Fibroblast of skin of scalp (primary cell): ENCODE measurements around the gene ZNF627.
A peak's percentile ranks its signal among the peaks of the same experiment; 100 is the strongest.
"Not testable (repeated sequence)": the region's sequence is repeated elsewhere in the genome, so short reads cannot be mapped to it uniquely, and the experiment has no call there.

ENCODE experiments used
- DNase-seq: peaks from one replicate; pipeline ENCODE4 v3.0.0-alpha.2; 2013

Gene ZNF627

DNA sequence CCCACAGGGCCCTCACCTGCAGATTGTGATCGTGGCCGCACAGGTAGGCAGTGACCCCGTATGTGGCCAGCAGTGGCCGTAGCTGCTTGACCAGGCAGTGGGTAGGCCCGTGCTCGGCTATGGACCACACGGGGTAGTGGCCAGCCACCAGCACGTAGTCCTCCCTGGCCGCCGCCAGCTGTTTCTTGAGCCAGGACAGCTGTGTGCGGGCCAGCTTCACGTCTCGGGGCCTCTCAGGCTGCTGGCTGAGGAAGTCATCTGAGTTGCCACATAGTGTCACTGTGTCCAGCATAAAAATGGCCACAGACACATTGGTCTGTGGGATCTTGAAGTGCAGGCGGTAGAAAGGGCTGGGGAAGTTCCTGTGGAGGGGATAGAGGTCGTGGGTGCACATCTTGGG, 21.1 kb upstream of the ZNF627 start:
- no peak for DNase-seq

DNA sequence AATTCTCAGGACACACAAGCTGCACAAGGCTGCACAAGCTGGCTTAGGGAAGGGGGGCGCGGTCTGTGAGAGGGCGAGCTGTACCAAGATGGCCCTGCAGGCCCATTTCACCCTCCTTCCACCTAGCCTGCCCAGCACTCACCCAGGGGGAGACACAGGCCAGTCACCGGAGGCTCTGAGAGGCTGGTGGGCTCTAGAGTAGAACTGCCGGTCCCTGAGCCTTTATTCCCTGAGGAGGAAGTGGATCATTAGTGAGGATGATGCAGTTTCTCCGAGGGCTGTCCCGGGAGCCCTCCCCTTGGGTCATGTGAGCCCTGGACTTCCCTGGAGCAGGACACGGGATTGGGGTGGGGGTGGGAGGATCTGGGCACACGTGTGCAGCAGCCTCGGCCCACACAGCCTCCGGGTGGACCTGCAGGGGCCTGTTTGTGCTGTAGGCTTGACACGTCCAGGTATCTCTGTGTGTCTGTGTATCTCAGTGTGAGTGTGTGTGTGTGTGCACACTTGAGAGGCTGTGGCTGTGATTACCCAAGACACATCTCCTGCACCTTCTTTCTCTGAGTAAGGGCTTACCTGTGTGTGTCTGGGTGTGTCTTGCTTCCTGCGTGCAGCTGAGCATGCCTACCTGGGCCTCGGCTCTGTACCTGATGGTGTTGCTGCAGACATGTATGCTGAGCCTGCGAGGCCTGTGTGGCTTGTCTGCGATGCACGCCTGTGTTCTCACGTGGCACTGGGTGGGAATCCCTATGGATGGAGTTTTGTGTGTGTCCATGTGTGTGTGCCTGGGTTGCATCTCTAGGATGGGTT, 19.6 kb upstream of the ZNF627 start, which contains the start of gene ACP5:
Gene ACP5, minus strand, starts transcription at position 195 of the 807 bp plus-strand sequence. CDS start 328 bp downstream, outside the sequence.
- no peak for DNase-seq

DNA sequence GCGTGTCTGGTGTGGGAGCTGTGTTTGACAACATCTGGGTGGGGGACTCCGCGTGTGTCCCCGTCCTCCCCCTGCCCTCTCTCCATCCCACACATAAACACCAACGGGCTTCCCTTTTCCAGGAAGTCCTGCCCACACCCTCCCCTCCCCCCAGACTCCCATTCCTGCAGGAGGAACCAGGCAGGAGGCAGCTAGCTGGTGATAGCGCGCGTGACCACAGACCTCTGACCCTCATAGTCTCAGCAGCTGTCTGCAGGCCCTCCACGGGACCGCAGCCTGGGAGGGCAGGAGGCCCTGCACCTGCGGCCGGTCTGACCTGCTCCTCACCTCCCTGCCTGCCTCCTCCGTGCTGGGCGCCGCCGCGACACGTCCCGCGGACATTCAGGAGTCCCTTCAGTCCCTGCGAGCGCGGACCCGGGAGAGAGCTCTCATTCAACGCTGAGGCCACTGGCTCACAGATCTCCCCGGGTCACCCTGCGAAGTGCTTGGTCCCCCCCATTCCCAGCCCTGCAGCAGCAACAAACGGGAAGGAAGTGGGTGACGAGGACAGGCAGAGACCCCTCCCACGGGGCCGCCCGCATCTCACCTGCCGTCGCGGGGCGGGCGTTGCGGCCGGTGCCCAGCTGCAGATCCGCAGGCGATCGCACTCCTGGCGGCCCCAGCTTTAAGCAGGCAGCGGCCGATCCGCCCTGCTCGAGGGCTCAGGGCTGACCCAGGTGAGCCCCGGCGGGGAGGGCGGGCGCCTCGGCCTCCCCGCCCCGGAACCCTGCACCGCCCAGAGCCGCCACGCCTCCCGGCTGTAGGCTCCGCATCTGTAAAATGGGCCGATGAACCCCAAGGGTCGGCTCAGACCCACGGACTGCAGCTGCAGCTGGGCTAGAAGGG, 18.8 kb upstream of the ZNF627 start:
- no peak for DNase-seq

DNA sequence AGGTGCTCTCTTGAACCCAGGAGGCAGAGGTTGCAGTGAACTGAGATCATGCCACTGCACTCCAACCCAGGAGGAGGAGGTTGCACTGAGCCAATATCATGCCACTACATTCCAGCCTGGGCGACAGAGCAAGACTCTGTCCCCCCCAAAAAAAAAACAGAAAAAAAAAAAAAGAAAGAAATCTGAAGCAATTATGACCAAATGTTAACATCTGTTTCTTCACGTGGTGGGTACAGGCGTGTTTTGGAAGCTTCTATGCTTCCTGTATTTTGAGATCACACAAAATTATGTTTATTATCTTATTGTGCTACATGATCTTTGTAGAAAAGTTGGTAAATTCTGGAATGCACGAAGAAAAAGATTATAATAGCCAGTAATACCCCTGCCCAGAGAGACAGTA, 17.2 kb upstream of the ZNF627 start:
- DNase-seq, result no peak

DNA sequence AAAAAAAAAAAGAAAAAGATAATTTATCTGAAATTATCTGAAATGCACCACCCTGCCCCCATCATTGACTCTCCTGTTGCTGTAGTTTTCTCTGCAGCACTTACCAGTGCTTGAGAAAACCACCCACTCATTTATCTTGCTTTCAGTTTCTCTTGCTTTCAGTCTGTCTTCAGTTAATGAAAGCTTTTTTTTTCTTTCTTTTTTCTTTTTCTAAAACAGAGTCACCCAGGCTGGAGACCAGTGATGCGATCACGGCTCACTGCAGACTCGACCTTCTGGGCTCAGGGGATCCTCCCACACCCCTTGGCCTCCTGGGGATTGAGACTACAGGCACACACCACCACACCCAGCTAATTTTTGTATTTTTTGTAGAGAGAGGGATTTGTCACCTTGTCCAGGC, 15.5 kb upstream of the ZNF627 start:
- DNase-seq, result no peak

DNA sequence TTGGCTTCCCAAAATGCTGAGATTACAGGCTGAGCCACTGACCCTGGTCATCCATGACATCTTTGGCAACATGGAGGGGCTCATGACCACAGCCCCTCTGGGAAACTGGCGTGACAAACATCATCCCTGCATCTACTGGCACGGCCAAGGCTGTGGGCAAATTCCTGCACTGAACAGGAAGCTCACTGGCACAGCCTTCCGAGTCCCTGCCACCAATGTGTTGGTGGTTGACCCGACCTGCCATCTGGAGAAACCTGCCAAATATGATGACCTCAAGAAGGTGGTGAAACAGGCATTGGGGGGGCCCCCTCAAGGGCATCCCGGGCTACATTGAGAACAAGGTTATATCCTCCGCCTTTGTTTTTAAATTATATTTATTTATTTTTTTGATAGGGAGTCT, 11.0 kb upstream of the ZNF627 start:
- DNase-seq, result no peak

DNA sequence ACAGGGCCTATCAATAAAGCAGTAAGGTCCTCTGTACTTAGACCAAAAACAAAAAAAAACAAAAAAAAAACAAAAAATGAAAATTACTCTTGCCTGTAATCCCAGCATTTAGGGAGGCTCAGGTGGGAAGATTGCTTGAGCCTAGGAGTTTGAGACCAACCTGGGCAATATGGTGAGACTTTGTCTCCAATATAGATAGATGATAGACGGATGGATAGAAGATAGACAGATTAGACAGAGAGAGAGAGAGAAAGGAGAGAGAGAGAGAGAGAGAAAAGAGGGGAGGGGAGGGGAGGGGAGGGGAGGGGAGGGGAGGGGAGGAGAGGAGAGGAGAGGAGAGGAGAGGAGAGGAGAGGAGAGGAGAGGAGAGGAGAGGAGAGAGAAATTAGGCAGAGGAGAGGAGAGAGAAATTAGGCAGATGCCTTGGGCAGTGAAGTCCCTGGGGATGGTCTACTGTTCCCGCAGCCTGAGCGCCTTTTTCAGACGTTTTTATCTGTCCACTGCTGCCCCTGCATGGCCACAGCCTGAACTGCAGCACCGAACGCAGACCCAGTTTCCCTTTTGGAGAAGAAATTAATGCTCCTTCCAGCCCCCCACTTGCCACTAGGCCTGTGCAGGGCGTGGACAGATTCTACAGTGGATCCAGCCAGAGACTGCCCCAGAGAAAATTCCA, 9.8 kb upstream of the ZNF627 start:
- DNase-seq, result peak; percentile 76

DNA sequence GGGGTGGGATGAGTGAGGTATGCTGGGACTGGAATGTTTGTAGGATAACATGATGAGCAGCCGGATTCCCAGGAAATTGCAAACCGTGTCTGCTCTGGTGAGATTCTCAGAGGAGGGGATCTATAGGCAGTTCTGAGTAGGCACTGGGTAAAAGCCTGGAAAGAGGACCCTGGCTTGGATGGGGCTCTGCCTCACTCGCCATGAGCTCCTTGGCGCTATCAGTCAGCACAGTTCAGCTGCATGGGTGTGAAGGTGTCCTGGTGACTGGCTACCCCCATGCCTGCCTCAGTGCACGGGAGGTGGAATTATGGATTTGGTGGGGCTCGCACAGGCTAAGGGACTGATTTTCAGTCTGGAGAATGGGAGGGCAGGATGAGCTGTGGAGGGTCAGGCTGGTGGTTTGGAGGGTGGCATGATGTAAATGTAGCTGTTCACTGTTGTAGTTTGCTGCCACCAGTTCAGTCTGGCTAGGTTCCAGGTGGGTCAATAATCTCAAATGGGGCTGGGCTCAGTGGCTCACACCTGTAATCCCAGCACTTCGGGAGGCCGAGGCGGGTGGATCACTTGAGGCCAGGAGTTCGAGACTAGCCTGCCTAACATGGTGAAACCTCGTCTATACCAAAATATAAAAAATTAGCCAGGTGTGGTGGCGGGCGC, 9.2 kb upstream of the ZNF627 start:
- DNase-seq, result no peak

DNA sequence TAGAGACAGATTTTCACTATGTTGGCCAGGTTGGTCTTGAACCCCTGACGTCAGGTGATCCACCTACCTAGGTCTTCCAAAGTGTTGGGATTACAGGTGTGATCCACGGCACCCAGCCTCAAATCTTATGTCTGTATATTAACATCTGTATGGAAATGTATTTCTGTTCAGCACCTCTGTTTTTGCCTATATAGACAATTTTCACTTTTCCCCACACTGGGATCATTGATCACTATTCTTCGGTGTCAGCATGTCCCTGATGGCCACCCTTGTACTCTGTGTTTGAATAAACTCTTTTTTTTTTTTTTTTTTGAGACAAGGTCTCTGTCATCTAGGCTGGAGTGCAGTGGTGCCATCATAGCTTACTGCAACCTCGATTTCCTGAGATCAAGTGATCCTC, 3.2 kb upstream of the ZNF627 start:
- DNase-seq, result no peak

DNA sequence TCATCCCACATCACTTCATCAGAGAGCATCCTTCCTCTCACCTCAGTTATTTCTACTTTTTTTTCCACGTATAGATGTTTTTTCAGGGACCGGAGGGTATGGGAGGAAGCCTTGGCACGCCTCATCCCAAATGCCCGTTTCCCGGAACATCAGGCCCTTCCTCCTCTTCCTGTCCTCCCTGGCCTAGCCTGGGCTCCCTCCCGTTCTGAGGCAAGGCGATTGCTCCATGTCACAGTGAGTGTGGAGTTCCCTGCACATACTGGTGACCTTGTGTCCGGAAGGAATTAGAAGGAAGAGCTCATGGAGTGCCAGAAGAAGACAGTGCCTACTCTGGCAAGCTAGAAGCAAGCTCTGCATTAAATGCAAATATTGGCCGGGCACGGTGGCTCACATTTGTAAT, 1.1 kb upstream of the ZNF627 start:
- DNase-seq, result no peak

DNA sequence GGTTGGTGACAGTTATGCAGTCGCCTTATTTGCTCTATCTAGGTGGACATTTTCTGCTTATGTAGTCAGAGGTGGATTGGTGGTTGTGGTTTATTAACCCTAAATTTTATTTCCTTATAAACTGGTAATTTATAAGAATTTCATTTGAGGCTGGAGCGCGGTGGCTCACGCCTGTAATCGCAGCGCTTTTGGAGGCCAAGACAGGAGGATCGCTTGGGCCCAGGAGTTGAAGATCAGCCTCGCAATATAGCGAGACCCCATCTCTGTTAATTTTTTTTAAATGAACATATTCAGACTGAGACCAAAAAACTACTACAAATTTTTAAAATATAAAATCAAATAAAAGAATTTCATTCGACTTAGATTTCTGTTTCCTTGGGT, 810 bp downstream of the ZNF627 start:
- no peak for DNase-seq

DNA sequence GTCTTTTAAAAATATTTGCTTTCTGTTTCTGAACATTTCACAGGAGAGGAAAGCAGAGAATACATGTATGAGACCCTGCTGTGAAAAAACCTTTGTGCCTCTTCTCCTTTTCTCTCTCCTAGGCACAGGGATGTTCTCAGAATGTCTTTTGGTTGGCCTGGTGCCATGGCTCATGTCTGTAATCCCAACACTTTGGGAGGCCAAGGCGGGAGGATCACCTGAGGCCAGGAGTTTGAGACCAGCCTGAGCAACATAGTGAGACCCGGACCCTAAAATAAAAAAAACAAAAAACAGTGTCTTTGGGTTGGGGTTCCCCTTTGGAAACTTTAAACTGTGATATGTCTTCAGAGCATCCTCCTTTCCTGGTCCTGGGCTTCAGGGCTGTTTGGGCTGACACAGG, 1.5 kb downstream of the ZNF627 start:
- DNase-seq, result no peak

DNA sequence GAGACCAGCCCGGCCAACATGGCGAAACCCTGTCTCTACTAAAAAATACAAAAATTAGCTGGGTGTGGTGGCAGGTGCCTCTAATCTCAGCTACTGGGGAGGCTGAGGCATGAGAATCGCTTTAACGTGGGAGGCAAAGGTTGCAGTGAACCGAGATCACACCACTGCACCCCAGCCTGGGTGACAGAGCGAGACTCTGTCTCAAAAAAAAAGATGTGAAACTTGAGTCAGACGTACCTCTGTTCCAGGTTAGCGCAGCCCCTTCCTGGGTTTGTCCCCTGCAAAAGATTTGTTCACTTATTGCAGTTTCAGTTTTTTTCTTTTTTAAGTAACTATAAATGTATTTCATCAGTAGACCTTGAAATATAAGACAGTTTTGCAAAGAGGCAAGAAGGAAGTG, 2.4 kb downstream of the ZNF627 start:
- not testable (repeated sequence) for DNase-seq

DNA sequence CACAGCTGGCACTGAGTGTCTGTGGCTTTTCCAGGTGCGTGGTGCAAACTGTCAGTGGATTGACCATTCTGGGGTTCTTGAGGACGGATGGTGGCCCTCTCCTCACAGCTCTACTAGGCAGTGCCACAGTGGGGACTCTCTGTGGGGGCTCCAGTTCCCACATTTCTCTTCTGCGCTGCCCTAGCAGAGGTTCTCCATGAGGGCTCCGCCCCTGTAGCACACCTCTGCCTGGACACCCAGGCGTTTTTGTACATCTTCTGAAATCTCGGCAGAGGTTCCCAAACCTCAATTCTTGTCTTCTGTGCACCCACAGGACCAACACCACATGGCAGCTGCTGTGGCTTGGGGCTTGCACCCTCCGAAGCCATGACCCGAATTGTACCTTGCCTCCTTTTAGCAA, 9.2 kb downstream of the ZNF627 start:
- no peak for DNase-seq

DNA sequence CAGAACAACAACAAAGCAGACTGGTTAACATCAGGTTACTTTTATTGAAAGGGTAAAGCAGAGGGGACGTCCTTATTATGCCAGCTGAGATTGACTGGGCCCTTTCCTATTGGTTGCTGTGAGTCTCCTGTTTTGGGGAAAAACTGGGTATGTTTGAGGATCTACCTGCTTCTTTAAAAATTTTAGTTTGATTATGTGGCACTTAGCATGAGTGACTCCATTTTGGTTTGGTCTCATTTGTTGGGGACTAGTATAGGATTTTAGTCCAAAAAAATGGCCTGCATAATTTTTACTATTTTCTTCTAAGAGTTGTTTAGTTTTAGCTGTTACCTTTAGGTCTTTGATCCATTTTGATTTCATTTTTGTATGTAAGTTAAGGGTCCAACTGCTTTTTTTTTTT, 14.4 kb downstream of the ZNF627 start:
- DNase-seq, result no peak

DNA sequence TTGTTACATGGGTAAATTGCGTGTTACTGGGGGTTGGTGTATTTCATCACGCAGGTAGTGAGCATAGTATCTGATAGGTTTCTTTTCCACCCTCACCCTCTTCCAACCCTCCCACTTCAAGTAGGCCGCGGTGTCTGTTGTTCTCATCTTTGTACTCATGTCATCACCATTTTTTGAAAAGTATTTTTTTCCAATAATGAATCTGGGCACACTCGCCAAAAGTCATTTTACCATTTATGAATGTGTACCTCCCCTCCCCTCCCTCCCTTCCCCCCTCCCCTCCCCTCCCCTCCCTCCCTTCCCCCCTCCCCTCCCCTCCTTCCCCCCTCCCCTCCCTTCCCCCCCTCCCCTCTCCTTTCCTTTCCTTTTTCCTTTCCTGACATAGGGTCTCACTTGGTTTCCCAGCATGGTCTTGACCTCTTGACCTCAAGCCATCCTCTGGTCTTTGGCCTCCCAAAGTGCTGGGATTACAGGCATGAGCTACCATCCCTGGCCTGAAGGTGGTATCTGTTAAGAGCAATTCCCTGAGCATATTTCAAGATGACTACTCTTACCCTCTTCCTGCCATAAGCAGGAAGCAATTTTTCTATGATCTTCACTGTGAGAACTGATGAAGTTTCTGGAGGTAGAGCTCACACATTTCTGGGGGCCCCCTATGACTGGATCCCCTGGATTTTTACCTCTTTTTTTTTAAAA, 15.7 kb downstream of the ZNF627 start:
- no peak for DNase-seq

DNA sequence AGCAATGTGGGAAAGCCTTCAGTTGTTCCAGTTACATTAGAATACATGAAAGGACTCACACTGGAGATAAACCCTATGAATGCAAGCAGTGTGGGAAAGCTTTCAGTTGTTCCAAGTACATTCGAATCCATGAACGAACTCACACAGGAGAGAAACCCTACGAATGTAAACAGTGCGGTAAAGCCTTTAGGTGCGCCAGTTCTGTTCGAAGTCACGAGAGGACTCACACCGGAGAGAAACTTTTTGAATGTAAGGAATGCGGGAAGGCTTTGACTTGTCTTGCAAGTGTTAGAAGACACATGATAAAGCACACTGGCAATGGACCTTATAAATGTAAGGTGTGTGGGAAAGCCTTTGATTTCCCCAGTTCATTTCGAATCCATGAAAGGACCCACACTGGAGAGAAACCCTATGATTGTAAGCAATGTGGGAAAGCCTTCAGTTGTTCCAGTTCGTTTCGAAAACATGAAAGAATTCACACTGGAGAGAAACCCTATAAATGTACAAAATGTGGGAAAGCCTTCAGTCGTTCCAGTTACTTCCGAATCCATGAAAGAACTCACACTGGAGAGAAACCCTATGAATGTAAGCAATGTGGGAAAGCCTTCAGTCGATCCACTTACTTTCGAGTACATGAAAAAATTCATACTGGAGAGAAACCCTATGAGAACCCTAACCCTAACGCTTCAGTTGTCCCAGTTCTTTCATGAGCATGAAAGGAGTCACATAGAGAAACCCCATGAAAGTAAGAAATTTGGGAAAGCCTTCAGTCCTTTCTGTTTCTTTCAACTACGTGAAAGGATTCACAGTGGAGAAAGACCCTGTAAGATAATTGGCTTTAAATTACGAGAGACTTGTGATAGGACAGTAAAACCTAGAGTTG, 20.1 kb downstream of the ZNF627 start:
- DNase-seq, result no peak

DNA sequence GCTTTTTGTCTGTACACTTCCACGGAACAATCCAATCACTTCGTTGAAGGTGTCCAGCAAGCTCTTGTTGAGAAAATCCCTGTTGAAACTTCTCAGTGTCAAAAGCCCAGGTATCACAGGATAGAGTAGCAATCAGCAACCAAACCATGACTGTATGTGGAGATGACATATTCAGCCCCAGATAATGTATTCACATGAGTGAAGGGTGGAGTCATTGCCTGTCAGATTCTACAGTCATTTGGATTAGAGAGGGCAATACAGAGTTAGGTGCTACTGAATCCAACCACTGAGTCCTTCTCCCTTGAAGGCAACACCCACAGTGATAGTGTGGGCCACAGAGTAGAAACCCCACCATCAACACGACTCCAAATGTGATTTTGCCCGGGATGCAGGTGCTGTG, 23.3 kb downstream of the ZNF627 start:
- DNase-seq, result no peak

DNA sequence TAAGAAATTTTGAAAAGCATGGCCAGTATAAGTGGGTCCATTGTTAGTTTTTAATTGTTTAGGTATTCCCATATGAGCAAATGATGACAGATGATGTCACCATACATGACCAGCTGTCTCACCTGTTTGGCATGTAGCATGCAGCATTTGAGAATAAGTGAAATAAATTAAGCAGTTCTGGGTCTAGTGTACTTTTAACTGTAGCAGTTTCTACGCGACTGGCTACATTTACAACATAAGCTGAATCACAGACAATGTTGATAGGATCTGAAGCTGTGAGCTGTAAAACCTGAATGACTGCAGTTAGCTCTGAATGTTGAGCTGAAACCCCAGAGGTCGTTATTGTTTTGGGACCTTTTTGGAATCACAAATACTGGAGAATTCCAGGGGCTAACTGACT, 25.1 kb downstream of the ZNF627 start:
- not testable (repeated sequence) for DNase-seq

DNA sequence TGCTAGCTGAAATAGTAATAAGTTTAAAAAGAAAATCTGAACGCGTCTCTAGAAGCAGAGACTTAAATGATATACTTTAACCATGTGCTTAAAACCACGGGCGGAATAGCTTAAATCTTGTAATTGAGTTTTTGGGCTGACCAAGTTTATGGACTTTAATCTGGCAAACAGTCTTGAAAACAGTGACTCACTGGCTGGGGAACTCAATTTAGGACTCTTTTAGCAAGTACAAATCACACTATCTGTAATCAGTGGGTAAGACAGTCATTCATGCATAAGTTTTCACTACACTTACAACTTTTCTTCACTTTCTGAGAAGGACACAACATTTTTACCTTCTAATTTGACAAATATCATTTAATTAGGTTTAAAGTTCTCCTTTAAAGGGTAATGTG, 26.8 kb downstream of the ZNF627 start:
- DNase-seq, result peak; percentile 52

DNA sequence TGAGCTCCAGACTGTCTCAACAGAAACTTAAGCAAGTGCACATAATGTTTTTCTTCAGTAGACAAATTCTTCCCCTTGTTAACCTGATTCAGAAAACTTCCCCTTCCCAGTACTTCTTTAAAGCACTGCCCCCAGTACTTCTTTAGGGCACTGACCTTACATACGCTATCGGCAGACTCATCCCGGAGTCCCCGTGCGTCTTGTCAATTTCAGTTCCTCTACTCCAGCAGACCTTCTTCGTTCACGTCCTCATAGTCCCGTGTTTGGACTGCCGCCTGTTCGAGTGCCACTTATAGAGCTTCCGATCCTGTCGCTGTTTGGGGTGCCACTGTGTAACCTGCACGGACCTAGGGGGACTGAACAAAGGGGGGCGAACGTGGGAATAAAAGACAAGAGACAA, 29.0 kb downstream of the ZNF627 start:
- no peak for DNase-seq
